Esophagus squamous epithelium (tissue), 5 donors: ENCODE measurements around the gene PSEN1. TPM values are rescaled to one million over a fixed set of nuclear protein-coding genes. Genes with fewer than 3 reads are reported as not detected.

Source experiments
- DNase-seq: peaks from one replicate; lab custom pipeline; 2025; lab: John Stamatoyannopoulos, UW
- H3K27ac ChIP-seq, 4 donors: fragments of 200-600 bp; sonication (generic); one replicate each; pipeline ENCODE4 v1.5.1; 2016 to 2019; ENCODE audit warnings: mild to moderate bottlenecking in 1 of 4
- H3K27me3 ChIP-seq, 4 donors: fragments of 200-600 bp; sonication (generic); 1 replicate in 3 of 4; 2 replicates in 1 of 4; pipeline versions ENCODE4 v1.5.1 to v1.6.0; 2017 to 2021; ENCODE audit warnings: antibody characterized with exemption in 1 of 4
- H3K36me3 ChIP-seq, 3 donors: fragments of 200-600 bp; sonication (generic); one replicate each; pipeline ENCODE4 v1.5.1; 2016 to 2019
- H3K4me1 ChIP-seq, 3 donors: fragments of 200-600 bp; sonication (generic); one replicate each; pipeline ENCODE4 v1.5.1; 2017 to 2019
- H3K4me3 ChIP-seq, 4 donors: fragments of 200-600 bp; sonication (generic); 1 replicate in 3 of 4; 2 replicates in 1 of 4; pipeline ENCODE4 v1.5.1; 2016 to 2019; ENCODE audit warnings: mild to moderate bottlenecking in 2 of 4, moderate library complexity in 1 of 4
- H3K9me3 ChIP-seq, 3 donors: fragments of 200-600 bp; sonication (generic); one replicate each; pipeline ENCODE4 v1.5.1; 2016 to 2019
- POLR2A ChIP-seq, 4 donors: fragments of 450-650 bp; IDR thresholded peaks; one replicate each; pipeline ENCODE4 v1.6.1; 2017; ENCODE audit warnings: antibody characterized with exemption in 4 of 4, mild to moderate bottlenecking in 4 of 4, moderate library complexity in 3 of 4
- WGBS, 2 donors: methylation state at CpG; one replicate each; pipeline ENCODE4 v1.1.5; 2018; 5-methylcytosine and 5-hydroxymethylcytosine counted together
- intact Hi-C: fragments of 100-400 bp; cut with DNase I; formaldehyde crosslinking; loops from one replicate; pipeline ENCODE4 v1.15.0; 2022
- total RNA-seq, 4 donors: library from RNA; depleted of rRNA; stranded (reverse); fragments of >200 nt; gene quantifications; one replicate each; pipeline ENCODE4 v1.1.0, GENCODE V29; 2016
- TF ChIP-seq, protein P1 (sequence below), 6 experiments: fragments of 450-650 bp in 4 of 6; fragments of 200-600 bp in 2 of 6; sonication (generic) in 2 of 6; IDR thresholded peaks; one replicate each; pipeline ENCODE4 v1.5.1; 2016 to 2019; ENCODE audit warnings: antibody characterized with exemption in 6 of 6, mild to moderate bottlenecking in 4 of 6, moderate library complexity in 4 of 6
- donor health status: DM: yes; HTN: yes; CAD: no.

Gene PSEN1
- total RNA-seq, 4 donors from 2014 or later = 34.6 to 49.8 (median 41.5) TPM

GRCh38 chr14:73250317-73250713 lies 114.0 kb downstream of the PSEN1 start:
- WGBS, 2 donors = 89 to 95% methylated on average over 5 to 9 of the region's 11 CpGs
- Histone ChIP-seq H3K4me1 (peaks cover 5 to 14% (median 8%) of the 10 kb centered on the region in 3 donors), H3K4me3 (no peak overlapping the region), H3K27me3 (no peaks in the 10 kb centered on the region), H3K36me3 (peaks cover 0 to 28% (median 0%) of the 10 kb centered on the region in 3 donors), H3K9me3 (no peaks in the 10 kb centered on the region), H3K27ac (no peak overlapping the region)
- no peak for DNase-seq
- TF ChIP-seq POLR2A (IDR thresholded peaks at IDR 0.05) = no peak
- TF ChIP-seq, protein P1, sequence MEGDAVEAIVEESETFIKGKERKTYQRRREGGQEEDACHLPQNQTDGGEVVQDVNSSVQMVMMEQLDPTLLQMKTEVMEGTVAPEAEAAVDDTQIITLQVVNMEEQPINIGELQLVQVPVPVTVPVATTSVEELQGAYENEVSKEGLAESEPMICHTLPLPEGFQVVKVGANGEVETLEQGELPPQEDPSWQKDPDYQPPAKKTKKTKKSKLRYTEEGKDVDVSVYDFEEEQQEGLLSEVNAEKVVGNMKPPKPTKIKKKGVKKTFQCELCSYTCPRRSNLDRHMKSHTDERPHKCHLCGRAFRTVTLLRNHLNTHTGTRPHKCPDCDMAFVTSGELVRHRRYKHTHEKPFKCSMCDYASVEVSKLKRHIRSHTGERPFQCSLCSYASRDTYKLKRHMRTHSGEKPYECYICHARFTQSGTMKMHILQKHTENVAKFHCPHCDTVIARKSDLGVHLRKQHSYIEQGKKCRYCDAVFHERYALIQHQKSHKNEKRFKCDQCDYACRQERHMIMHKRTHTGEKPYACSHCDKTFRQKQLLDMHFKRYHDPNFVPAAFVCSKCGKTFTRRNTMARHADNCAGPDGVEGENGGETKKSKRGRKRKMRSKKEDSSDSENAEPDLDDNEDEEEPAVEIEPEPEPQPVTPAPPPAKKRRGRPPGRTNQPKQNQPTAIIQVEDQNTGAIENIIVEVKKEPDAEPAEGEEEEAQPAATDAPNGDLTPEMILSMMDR (IDR thresholded peaks at IDR 0.05) = no peak
- intact Hi-C loops = no loop called here

- TF ChIP-seq, protein P1 (IDR thresholded peaks at IDR 0.05) = no peak
- TF ChIP-seq POLR2A (IDR thresholded peaks at IDR 0.05) = no peak
- Histone ChIP-seq H3K4me1 (peaks cover 0 to 8% (median 3%) of the 10 kb centered on the region in 3 donors), H3K27ac (no peak overlapping the region), H3K27me3 (no peaks in the 10 kb centered on the region), H3K9me3 (no peaks in the 10 kb centered on the region), H3K4me3 (no peak overlapping the region), H3K36me3 (peaks cover 0 to 28% (median 0%) of the 10 kb centered on the region in 3 donors)
- intact Hi-C loops = no loop called here
- 77 to 90% methylated on average over 9 to 11 of the region's 27 CpGs for WGBS, 2 donors
- DNase-seq = no peak
Observed at GRCh38 chr14:73250781-73251500, 114.6 kb downstream of the PSEN1 start.

DNA sequence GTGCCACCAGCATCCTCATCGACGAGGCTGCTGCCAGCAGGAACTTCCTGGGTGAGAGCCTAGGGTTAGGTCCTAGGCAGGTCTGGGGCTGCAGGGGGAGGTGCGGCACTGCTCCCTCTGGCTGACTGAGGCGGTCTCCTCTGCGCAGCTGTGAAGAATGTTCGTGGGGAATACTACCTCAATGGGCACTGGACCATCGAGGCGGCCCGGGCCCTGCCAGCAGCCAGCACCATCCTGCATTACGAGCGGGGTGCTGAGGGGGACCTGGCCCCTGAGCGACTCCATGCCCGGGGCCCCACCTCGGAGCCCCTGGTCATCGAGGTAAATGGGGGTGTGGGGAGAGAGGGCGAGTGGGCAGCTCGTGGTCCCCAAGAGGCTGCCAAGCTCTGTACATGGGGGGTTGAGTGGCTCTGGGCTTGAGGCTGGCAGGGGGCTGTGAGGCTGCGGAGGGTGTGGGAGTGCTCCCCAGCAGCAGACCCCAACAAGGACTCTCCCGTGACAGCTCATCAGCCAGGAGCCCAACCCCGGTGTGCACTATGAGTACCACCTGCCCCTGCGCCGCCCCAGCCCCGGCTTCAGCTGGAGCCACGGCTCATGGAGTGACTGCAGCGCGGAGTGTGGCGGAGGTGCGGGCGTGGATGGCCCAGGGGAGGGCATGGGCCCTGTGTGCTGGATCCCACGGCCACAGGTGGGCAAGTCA lies 115.4 kb downstream of the PSEN1 start:
- peaks cover 0 to under 1% (median under 1%) of the 10 kb centered on the region in 3 donors for H3K4me1 ChIP-seq
- WGBS, 2 donors = no CpG with 5 or more reads among the region's 30 CpGs
- no peak for DNase-seq
- intact Hi-C loops = no loop called here
- peaks cover 0 to 28% (median 0%) of the 10 kb centered on the region in 3 donors for H3K36me3 ChIP-seq
- H3K27ac ChIP-seq = no peak overlapping the region
- H3K4me3 ChIP-seq = no peak overlapping the region
- TF ChIP-seq POLR2A (IDR thresholded peaks at IDR 0.05) = no peak
- TF ChIP-seq, protein P1 (IDR thresholded peaks at IDR 0.05) = no peak
- no peaks in the 10 kb centered on the region for H3K9me3 ChIP-seq
- H3K27me3 ChIP-seq = no peaks in the 10 kb centered on the region

DNA sequence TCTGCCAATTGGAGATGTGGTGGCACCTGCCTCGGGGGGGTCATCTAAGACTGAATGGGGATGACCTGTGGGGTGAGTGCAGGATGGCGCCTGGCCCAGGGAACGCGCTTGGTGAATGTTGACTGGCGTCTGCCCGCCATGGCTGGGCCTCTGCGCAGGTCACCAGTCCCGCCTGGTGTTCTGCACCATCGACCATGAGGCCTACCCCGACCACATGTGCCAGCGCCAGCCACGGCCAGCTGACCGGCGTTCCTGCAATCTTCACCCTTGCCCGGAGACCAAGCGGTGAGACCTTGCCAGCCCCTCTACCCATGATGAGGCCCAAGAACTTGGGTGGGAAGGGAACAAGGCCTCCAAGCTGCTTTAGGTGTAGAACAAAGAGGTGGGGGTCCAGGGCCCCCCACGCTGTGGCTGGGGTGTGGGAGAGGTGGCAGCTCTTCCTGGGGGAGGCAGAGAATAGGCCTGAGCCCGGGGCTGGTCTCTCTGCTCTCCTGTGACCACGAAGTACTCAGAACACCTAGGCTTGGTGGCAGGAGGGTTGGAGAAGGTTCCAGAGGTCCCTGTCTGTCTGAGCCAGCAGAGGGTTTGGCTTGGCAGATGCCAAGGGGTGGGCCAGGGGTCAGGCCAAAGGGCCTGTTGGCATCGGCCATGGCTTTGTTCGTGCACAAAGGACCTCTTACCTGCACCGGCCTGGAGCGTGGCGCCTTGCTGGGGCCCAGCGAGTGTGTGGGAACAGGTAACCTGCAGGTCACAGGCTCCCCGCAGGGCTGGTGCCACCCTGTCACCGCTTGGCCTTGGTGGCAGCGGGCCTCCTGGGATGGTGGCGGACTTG lies 116.4 kb downstream of the PSEN1 start:
- TF ChIP-seq POLR2A (IDR thresholded peaks at IDR 0.05) = no peak
- TF ChIP-seq, protein P1 (IDR thresholded peaks at IDR 0.05) = no peak
- Histone ChIP-seq H3K27ac (no peak overlapping the region), H3K4me3 (no peak overlapping the region), H3K4me1 (no peaks in the 10 kb centered on the region), H3K36me3 (peaks cover 0 to 28% (median 0%) of the 10 kb centered on the region in 3 donors), H3K27me3 (no peaks in the 10 kb centered on the region), H3K9me3 (no peaks in the 10 kb centered on the region)
- intact Hi-C loops = no loop called here
- WGBS, 2 donors = 84 to 87% methylated on average over 11 to 15 of the region's 29 CpGs
- DNase-seq = no peak
